DMS153 treated with DMSO at 0.1 percent for 48 hours (cell line): Measurements from ENCODE around the gene SLCO3A1.

Experiments used
- DNase-seq: peaks from one replicate; lab custom pipeline; 2025; ENCODE audit not compliant: unreplicated experiment; lab: John Stamatoyannopoulos, UW

SLCO3A1 gene

GRCh38 chr15:91997163-91997562 lies 143.7 kb downstream of the SLCO3A1 start:
- DNase-seq, result no peak

GRCh38 chr15:92000709-92001108 lies 147.2 kb downstream of the SLCO3A1 start:
- no peak for DNase-seq

GRCh38 chr15:92001307-92001706 lies 147.8 kb downstream of the SLCO3A1 start:
- DNase-seq, result no peak

GRCh38 chr15:92002666-92003065 lies 149.2 kb downstream of the SLCO3A1 start:
- DNase-seq, result no peak

- DNase-seq, result no peak
These were observed 150.1 kb downstream of the SLCO3A1 start for GRCh38 chr15:92003515-92004067.

- peak; percentile 32 for DNase-seq
These were observed 151.6 kb downstream of the SLCO3A1 start for GRCh38 chr15:92005154-92005553.

GRCh38 chr15:92006186-92007028 lies 152.9 kb downstream of the SLCO3A1 start:
- no peak for DNase-seq

- DNase-seq, result no peak
These were observed 155.7 kb downstream of the SLCO3A1 start for GRCh38 chr15:92009162-92009561.

- DNase-seq, result no peak
These were observed 158.3 kb downstream of the SLCO3A1 start for GRCh38 chr15:92011611-92012367.

- DNase-seq, result no peak
These were observed 158.8 kb downstream of the SLCO3A1 start for GRCh38 chr15:92012368-92012629.

- DNase-seq, result no peak
These were observed 159.4 kb downstream of the SLCO3A1 start for GRCh38 chr15:92012881-92013280.

- DNase-seq, result no peak
These were observed 160.9 kb downstream of the SLCO3A1 start for GRCh38 chr15:92014281-92015030.

- no peak for DNase-seq
These were observed 164.5 kb downstream of the SLCO3A1 start for GRCh38 chr15:92017882-92018534.

- no peak for DNase-seq
These were observed 165.2 kb downstream of the SLCO3A1 start for GRCh38 chr15:92018535-92019239.

- DNase-seq, result no peak
These were observed 166.2 kb downstream of the SLCO3A1 start for GRCh38 chr15:92019706-92020105.

- no peak for DNase-seq
These were observed 166.7 kb downstream of the SLCO3A1 start for GRCh38 chr15:92020207-92020606.

- DNase-seq, result no peak
These were observed 167.3 kb downstream of the SLCO3A1 start for GRCh38 chr15:92020804-92021203.

- no peak for DNase-seq
These were observed 168.3 kb downstream of the SLCO3A1 start for GRCh38 chr15:92021792-92022191.

- DNase-seq, result no peak
These were observed 170.5 kb downstream of the SLCO3A1 start for GRCh38 chr15:92023965-92024364.

GRCh38 chr15:92025706-92026270 lies 172.3 kb downstream of the SLCO3A1 start:
- no peak for DNase-seq
